Loucy (cell line): ENCODE data around the gene STAC2.

Experiments
- CTCF ChIP-seq: fragments of 200-600 bp; sonication (generic); conservative IDR thresholded peaks from 2 replicates; pipeline ENCODE4 v1.5.1; 2014; ENCODE audit warnings: mild to moderate bottlenecking, antibody characterized with exemption, low read length
- EZH2phosphoT487 ChIP-seq: fragments of 200-600 bp; IDR thresholded peaks from 2 replicates; pipeline ENCODE4 v1.6.1; 2018; ENCODE audit warnings: antibody characterized with exemption, mild to moderate bottlenecking, moderate library complexity, borderline replicate concordance

GRCh38 chr17:39197380-39198185 lies 28.2 kb downstream of the STAC2 start, which contains the start of gene CACNB1:
- TF ChIP-seq CTCF (no peak), EZH2phosphoT487 (no peak)
